IPS-18c (cell line): ENCODE data around the gene KCTD21.
A peak's percentile ranks its signal among the peaks of the same experiment; 100 is the strongest.
"Not testable (repeated sequence)": the region's sequence is repeated elsewhere in the genome, so short reads cannot be mapped to it uniquely, and the experiment has no call there.

Source experiments
- H3K4me3 ChIP-seq: 2 replicates; pipeline ENCODE4 v1.7.0; 2013; ENCODE audit warnings: low read depth, mild to moderate bottlenecking, low read length, moderate library complexity; ENCODE audit not compliant: insufficient read depth
- H3K9me3 ChIP-seq: one replicate; pipeline ENCODE4 v1.6.1; 2013; ENCODE audit warnings: mild to moderate bottlenecking, low read length, moderate library complexity; ENCODE audit not compliant: control insufficient read depth, insufficient read depth

KCTD21 gene

DNA sequence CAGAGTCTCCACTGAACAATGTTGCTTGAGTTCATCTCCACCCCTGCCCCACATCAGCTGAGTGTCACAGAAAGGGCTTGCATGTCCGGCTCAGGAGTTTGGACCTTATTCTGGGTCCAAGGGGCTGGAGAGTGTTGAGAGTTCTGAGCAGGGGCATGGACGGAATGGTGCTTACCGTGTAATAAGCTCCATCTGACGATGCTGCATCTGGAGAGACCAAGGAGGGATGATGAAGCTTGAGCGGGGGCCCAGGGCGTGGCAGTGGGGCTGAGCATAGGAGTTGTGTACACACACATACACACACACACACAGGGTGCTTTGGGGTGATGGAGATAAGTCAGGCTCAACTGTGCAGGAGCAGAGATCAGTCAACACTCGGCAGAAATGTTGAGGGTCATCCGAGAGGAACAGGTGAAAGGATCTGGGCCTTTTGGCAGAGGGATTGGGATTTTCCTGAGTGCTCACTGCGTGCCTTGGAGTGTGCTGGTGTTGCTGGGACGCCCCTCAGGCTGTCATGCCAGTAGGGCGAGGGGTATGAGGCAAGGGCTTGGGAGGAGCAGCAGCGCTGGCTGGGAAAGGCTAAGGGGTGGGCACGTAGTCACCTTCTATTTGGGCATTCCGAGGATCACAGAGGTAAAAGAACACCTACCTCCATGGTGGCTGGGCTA lies 2.6 kb upstream of the KCTD21 start:
- peaks cover 2% of the 10 kb centered on the region for H3K9me3 ChIP-seq
- H3K4me3 ChIP-seq = no peak overlapping the region

DNA sequence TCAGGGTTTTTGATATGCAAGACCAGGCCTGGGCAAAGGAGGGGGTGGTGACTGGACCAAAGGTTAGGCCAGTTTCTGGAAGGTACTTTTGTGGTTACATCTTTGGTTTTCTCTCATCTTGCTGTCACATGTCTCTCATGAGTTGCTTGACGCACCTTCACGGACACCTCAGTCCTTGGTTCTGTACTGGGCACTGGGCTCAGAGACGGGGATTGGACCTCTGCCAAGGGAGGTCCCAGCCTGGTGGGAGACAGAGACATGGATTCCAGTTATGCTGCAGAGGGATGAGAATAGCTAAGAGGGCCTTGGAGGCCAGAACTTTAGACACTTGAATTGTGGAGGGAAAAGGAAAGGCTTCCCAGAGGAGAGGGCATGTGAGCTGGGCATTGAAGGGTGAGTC lies 1.9 kb upstream of the KCTD21 start:
- Histone ChIP-seq H3K9me3 (no peaks in the 10 kb centered on the region), H3K4me3 (no peak overlapping the region)

DNA sequence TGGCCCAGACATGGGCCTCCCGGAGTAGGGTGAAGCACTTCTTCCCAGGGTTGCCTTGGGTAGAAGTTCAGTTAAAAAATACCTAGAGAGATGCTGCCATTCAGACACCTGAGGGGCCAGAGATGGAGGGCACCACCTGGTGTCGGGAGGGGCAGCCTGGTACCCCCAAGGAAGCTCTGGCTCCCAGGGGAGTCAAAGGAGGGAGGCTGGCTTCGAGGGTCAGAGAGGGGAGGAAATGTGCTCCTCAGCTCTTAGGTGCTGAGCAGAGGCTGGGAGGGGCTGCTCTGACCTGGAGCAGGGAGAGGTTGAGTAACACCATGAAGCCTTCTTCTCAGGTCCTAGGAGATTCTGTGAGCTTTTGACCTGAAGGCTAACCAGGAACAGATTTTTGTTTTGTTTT lies 1.4 kb upstream of the KCTD21 start:
- Histone ChIP-seq H3K9me3 (no peaks in the 10 kb centered on the region), H3K4me3 (peak overlapping the region; percentile 95; the same call in 1 of the 2 replicates)

DNA sequence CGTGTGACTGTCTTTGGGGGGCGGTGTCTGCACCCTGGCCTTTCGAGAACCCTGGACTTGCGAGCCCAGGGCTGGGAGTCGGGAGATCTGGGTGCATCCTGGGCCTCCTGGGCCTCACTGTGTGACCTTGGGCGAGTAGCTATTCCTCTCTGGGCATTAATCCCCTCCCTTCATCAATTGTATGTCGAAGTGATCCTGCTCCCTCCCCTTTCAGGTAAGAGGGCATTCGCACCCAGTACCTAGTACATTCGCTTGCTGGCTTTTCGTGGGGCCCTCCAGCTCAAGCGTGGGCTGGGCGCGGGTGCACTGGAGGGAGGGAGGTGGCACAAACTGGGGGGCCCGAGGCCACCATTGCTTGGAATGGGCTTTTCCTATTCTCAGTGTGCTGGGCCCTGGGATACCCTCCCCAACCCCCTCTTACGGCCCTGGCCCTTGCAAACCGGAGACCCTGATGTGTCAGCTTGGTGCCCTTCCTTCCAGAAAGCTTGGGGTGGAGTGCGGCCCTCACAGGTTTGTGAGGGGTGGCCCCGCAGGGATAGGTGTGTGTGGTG lies 823 bp upstream of the KCTD21 start:
- Histone ChIP-seq H3K4me3 (peak overlapping the region; percentile 95), H3K9me3 (no peaks in the 10 kb centered on the region)

DNA sequence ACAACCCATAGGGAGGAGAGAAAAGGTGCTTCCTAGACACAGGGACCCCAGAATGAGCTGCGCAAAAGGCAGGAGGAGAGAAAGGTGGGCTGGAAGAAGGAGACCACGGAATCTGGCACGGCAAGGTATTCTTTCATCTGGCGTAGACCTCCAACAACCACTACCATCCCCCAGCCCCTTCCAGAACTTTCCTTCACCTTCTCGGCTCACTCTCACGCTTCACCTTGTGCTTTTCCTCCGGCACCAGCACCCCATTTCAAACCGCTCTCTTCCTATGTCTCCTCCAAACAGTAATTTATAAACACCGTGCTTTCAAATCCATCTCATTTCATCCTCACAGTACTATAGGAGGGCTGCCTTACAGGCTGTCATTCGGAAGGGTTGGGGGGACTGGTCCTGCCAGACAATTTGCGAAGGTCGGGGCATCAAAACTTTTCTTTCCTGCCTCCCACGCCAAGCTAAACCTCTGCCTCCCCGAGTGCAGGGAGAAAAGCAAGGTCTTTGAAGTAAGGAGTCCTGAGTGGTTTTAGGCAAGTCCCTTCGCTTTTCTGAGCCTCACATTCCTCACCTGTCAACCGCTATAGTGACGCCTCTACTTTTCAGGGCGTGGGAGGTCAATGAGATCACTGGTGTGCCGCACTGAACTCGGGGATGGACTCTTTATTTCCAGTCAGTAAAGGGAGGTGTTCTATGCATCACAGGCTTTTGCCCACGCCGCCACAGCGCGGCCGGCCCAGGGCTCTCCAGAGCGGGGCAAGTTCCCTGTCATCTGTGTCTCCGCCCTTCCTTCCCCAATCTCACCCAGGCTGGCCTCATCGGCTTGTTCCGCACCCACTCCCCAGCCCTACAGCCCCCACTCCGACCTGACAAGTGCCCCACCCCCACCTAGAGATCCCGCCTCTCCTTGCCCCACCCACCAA lies 800 bp downstream of the KCTD21 start:
- H3K9me3 ChIP-seq = no peaks in the 10 kb centered on the region

DNA sequence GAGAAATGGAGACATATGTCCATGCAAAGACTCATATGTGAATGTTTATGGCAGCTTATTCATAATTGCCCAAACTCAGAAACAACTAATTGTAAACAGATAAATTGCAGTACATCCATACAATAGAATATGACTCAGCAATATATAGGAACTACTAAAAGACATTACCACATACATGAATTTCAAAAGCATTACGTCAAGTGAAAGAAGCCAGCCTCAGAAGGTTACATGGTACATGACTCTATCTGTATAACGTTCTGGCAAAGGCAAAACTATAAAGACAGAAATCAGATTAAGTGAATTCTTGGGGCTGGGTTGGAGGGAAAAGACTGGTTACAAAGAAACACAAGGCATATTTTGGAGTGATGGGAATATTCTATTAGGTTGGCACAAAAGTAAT lies 7.2 kb downstream of the KCTD21 start:
- H3K9me3 ChIP-seq = peaks cover 3% of the 10 kb centered on the region
- H3K4me3 ChIP-seq = no peak overlapping the region

More for the DNA sequence above, 800 bp downstream of the KCTD21 start:
- H3K4me3 ChIP-seq = peak overlapping the region; percentile 95

DNA sequence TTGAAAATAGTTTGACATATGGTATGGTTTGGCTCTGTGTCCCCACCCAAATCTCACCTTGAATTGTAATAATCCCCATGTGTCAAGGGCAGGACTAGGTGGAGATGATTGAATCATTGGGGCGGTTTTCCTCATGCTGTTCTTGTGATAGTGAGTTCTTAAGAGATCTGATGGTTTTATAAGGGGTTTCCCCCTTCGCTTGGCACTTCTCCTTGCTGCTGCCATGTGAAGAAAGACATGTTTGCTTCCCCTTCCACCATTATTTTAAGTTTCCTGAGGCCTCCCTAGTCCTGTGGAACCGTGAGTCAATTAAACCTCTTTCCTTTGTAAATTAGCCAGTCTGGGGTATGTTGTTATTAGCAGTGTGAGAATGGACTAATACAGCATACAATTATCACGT lies 7.7 kb downstream of the KCTD21 start:
- Histone ChIP-seq H3K9me3 (peaks cover 3% of the 10 kb centered on the region), H3K4me3 (no peak overlapping the region)

DNA sequence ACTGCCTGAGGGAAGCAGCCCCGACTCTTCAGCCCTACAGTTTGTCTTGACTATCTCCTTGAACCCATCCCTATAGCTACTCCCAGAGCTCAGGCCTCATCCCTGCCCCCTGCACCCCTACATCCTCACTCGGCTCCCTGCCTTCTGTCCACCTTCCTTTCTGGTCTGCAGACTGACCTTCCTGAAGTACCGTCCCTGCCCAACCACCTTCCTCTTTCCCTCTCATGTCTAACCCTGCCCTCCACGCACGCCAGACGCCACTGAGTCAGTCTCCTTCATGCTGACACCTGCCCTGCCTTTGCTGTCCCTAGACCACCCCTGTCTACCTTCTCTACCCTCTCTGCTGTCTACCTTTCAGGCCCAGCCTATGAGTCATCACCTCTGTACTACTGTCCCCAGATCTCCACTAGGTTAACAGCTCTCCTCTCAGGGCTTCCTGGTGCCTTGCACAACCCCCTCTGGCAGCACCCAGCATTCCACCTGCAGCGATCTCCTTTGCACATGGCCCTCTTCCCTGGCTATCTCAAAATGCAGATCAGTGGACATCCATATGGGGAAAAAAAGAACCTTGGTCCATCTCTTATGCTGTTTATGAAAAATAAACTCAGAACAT lies 8.9 kb downstream of the KCTD21 start:
- H3K9me3 ChIP-seq = peaks cover 3% of the 10 kb centered on the region
- no peak overlapping the region for H3K4me3 ChIP-seq

DNA sequence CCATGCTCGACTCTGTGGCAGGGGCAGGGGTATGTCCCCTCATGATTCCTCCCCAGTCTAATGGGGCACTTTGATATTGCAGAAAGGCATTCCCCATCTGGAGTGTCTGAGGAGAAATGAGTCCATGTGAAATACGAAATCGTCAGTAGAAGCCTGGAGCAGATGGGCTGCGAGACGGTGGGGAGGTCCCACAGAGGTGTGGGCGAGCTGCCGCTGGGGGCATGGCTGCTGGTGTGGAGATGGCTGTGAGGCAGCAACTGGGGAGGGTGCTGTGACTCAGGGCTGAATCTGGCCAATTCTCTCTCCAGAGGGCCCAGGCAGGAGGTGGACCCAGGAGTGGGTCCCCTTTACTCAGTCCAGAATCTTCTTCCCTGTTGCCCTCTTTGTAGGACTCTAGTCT lies 11.2 kb downstream of the KCTD21 start:
- peaks cover 3% of the 10 kb centered on the region for H3K9me3 ChIP-seq

DNA sequence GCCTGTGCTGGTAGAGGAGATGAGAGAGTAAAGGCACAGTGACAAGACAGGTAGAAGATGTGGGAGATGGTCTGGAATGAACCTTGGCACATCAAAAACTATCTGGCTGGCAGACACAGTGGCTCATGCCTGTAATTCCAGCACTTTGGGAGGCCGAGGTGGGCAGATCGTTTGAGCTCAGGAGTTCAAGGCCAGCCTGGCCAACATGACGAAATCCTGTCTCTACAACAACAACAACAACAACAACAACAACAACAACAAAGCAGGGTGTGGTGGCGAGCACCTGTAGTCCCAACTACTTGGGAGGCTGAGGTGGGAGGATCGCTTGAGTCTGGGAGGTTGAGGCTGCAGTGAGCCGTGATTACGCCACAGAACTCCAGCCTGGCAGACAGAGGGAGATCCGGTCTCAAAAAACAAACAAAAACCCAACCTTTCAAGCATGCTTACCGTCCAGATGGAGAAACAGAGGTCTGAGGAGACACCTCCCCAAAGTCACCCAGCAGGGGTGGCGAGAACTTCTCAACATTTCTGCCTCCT lies 11.8 kb downstream of the KCTD21 start:
- Histone ChIP-seq H3K9me3 (peaks cover 3% of the 10 kb centered on the region), H3K4me3 (no peak overlapping the region)

More for the DNA sequence above, 11.2 kb downstream of the KCTD21 start:
- no peak overlapping the region for H3K4me3 ChIP-seq

DNA sequence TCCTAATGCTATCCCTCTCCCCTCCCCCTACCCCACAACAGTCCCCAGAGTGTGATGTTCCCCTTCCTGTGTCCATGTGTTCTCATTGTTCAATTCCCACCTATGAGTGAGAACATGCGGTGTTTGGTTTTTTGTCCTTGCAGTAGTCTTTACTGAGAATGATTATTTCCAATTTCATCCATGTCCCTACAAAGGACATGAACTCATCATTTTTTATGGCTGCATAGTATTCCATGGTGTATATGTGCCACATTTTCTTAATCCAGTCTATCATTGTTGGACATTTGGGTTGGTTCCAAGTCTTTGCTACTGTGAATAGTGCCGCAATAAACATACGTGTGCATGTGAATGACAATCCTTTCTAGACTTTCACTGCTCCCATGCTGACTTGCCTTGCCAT lies 12.6 kb downstream of the KCTD21 start:
- H3K9me3 ChIP-seq, H3K4me3 ChIP-seq: not testable (repeated sequence)

DNA sequence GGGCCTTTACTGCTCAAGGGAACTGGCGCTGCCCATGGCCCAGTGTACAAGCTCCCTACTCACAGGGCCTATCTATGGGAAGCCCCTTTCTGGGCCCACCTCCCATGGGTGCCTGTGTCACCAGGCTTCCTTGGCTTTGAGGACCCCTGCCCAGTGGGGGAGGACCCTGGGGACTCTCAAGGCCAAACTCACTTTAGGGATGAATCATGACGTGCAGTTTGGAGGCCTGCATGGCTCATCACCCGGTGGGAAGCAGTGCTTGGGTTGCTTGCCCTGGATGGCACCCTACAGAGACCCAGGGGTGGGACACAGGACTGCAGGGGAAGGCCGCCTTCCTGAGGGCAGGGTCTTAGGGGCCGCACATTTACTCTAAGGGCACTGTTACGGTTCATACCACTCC lies 16.5 kb downstream of the KCTD21 start:
- Histone ChIP-seq H3K4me3 (no peak overlapping the region), H3K9me3 (no peaks in the 10 kb centered on the region)

DNA sequence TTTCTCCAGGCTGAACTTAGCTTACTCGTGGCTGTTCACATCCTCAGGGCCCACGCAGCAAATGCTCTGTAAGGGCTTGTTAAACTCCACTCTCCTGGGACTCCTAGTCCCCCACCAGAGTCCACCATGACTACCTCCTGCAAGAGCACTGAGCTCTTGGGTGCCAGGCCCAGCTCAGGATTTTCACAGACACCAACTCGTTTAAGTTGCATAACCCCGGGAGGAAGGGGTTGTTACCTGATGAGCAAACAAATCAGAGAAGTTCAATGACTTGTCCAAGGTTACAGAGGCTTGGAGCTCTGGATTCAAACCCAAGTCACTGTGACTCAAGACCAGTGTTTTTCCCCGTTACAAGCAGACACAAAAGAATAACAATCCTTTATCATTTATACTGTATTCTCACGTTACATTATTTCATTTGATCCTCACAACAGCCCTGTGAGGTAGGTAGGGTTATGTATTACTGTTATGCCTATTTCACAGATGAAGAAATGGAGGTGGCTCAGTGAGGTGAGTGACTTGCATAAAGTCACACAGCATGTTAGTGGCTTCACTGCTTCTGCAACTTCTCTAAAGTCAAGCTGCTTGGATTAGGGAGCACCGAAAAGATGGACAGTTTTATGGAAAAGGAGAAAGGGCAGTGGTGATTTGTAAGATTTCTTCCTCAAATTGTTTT lies 17.4 kb downstream of the KCTD21 start:
- H3K9me3 ChIP-seq = no peaks in the 10 kb centered on the region
- H3K4me3 ChIP-seq = no peak overlapping the region

DNA sequence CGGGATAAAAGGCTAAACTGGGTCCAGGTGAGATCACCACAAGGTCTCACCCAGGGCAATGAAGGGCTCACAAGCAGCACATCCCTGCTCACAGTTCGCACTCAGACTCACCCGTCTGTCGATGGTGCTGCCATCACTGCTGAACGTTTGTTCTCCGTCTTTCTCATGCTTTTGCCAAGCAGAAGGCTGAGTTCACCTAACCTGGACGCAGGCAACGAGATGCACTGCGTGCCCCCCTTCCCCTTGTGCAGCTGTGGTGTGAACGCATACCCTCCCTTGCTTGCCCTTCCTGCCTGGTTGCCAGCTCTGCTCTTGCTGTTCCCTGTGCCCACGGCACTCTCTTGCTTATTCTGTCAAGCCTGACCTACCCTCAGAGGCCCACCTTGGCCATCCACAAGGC lies 18.0 kb downstream of the KCTD21 start:
- no peaks in the 10 kb centered on the region for H3K9me3 ChIP-seq
- no peak overlapping the region for H3K4me3 ChIP-seq

DNA sequence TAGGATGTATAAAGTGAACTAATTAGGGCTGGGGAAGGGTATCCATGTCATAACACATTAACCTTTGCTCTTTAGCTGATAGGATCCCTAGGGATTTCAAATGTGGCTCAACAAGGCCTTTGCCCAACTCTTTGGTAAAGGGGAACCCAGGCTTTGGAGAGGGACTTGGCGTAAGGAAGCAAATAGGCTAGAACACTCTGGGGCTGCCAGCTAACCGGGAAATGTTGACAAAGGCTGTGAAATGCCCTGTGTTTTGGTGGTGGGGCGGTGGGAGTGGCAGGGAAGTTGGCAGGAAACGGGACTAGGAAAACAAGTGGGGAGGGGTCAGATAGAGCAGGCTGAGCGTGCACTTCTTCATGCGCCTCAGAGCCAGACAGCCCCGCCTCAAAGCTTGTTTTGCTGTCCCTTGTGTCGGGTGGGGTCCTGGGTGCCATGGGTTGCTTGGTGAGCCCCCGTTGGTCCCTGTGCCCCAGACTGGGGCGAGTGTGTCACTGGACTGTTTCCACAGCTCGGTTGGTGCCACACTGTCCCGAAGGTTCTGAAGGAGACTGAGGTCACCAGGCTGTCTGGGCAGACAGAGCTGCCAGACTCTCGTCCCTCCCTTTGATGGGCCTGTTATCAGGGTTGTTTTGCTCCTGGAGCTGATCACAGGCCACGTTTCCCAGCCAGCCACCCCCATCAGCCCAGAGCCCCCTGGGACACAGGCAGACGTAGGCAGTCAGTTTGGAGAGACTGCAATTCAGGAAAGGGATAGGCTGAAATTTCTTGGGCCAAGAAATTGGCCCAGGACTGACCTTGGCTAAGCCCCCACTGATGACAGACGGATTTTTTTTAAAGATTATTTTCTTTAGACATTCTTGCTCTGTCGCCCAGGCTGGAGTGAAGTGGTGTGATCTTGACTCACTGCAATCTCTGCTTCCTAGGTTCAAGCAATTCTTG lies 19.6 kb downstream of the KCTD21 start:
- H3K4me3 ChIP-seq = no peak overlapping the region
- peaks cover 2% of the 10 kb centered on the region for H3K9me3 ChIP-seq

DNA sequence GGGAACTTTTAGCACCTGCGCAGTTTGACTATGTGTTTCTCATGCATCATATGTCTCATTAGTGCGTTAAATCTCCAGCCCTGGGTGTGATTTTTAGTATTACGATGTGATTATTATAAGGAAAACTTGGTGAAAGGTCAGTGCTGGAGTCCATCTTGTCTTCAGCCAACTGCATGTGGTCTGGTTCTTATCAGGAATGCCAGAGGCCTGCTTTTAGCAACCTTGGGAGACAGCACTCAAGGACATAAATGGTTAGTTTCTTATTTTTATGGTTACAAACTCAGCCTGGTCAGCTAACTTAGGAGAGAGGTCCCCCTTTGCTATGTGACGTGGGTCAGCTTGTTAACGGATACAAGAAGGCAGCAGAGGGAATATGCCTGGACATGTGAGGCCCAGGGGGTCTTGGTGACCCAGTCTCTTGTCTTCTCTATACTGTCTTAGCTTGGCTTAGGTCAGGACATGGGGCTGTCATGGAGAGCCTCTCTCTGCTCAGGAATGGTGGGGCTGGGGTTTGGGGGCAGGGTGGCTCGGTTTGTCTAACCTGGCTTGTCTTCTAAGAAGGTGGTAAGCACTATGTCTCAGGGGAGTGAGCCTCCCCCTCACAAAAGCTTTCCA lies 21.5 kb downstream of the KCTD21 start:
- Histone ChIP-seq H3K9me3 (peaks cover 2% of the 10 kb centered on the region), H3K4me3 (no peak overlapping the region)
